Trophoblast cell (in vitro differentiated cells and primary cell): ENCODE results near the gene OLFM1.

ENCODE experiments used
- DNase-seq, 2 donors: peaks; one replicate each; pipeline ENCODE4 v3.0.0-alpha.2; 2016
- H2AFZ ChIP-seq: 2 replicates; pipeline ENCODE4 v1.6.1; 2013; ENCODE audit warnings: low read length, moderate library complexity, mild to moderate bottlenecking; ENCODE audit not compliant: insufficient read depth, poor library complexity
- H2AK5ac ChIP-seq: 2 replicates; pipeline ENCODE4 v1.6.1; 2013; ENCODE audit warnings: mild to moderate bottlenecking, low read length
- H2BK120ac ChIP-seq: 2 replicates; pipeline ENCODE4 v1.6.1; 2013; ENCODE audit warnings: low read length, mild to moderate bottlenecking, moderate library complexity; ENCODE audit not compliant: insufficient read depth, poor library complexity
- H2BK12ac ChIP-seq: 2 replicates; pipeline ENCODE4 v1.6.1; 2013; ENCODE audit warnings: mild to moderate bottlenecking, low read length, moderate library complexity
- H2BK5ac ChIP-seq: 2 replicates; pipeline ENCODE4 v1.6.1; 2013; ENCODE audit warnings: low read length, low read depth, moderate library complexity, mild to moderate bottlenecking; ENCODE audit not compliant: poor library complexity
- H3K14ac ChIP-seq: 2 replicates; pipeline ENCODE4 v1.6.1; 2013; ENCODE audit warnings: mild to moderate bottlenecking, low read length
- H3K18ac ChIP-seq: 2 replicates; pipeline ENCODE4 v1.6.1; 2013; ENCODE audit warnings: mild to moderate bottlenecking, low read length
- H3K23ac ChIP-seq: 2 replicates; pipeline ENCODE4 v1.6.1; 2013; ENCODE audit warnings: low read length
- H3K27ac ChIP-seq: 2 replicates; pipeline ENCODE4 v1.5.1; 2013; ENCODE audit warnings: low read depth, mild to moderate bottlenecking, inconsistent platforms, low read length, moderate library complexity
- H3K27me3 ChIP-seq: 2 replicates; pipeline ENCODE4 v1.6.1; 2013; ENCODE audit warnings: inconsistent platforms, mild to moderate bottlenecking, low read length, moderate library complexity; ENCODE audit not compliant: insufficient read depth
- H3K36me3 ChIP-seq, 2 experiments: 1 replicate in 1 of 2; 2 replicates in 1 of 2; pipeline ENCODE4 v1.6.1; 2013; ENCODE audit warnings: low read length in 2 of 2, mild to moderate bottlenecking in 2 of 2, moderate library complexity in 1 of 2; ENCODE audit not compliant: insufficient read depth in 2 of 2, control insufficient read depth in 1 of 2
- H3K4ac ChIP-seq: 2 replicates; pipeline ENCODE4 v1.6.1; 2013; ENCODE audit warnings: low read depth, mild to moderate bottlenecking, low read length, moderate library complexity
- H3K4me1 ChIP-seq, 2 experiments: 1 replicate in 1 of 2; 2 replicates in 1 of 2; pipeline ENCODE4 v1.6.1; 2013; ENCODE audit warnings: low read length in 2 of 2, mild to moderate bottlenecking in 2 of 2, moderate library complexity in 1 of 2; ENCODE audit not compliant: insufficient read depth in 2 of 2, control insufficient read depth in 1 of 2
- H3K4me2 ChIP-seq: 2 replicates; pipeline ENCODE4 v1.6.1; 2013; ENCODE audit warnings: inconsistent platforms, mild to moderate bottlenecking, low read length, moderate library complexity
- H3K4me3 ChIP-seq: 2 replicates; pipeline ENCODE4 v1.5.1; 2013; ENCODE audit warnings: mild to moderate bottlenecking, low read depth, low read length, inconsistent platforms
- H3K79me1 ChIP-seq: one replicate; pipeline ENCODE4 v1.6.1; 2013; ENCODE audit warnings: low read length
- H3K79me2 ChIP-seq: 2 replicates; pipeline ENCODE4 v1.6.1; 2013; ENCODE audit warnings: low read length, mild to moderate bottlenecking; ENCODE audit not compliant: control insufficient read depth, insufficient read depth, poor library complexity
- H3K9ac ChIP-seq: 2 replicates; pipeline ENCODE4 v1.6.1; 2013; ENCODE audit warnings: mild to moderate bottlenecking, low read length
- H3K9me3 ChIP-seq: 2 replicates; pipeline ENCODE4 v1.6.1; 2013; ENCODE audit warnings: low read depth, mild to moderate bottlenecking, control low read depth, inconsistent platforms, low read length; ENCODE audit not compliant: insufficient read depth
- H4K12ac ChIP-seq: 2 replicates; pipeline ENCODE4 v1.6.1; 2013; ENCODE audit warnings: low read depth, mild to moderate bottlenecking, low read length, moderate library complexity
- H4K8ac ChIP-seq: 2 replicates; pipeline ENCODE4 v1.6.1; 2013; ENCODE audit warnings: low read depth, mild to moderate bottlenecking, low read length, moderate library complexity
- H4K91ac ChIP-seq: one replicate; pipeline ENCODE4 v1.6.1; 2013; ENCODE audit warnings: low read depth, mild to moderate bottlenecking, low read length, moderate library complexity
- WGBS: extraction: QIAGEN DNeasy Blood & Tissue Kit; methylation state at CpG from one replicate; pipeline ENCODE4 v1.1.7; 2013; ENCODE audit warnings: missing lambda C conversion rate; ENCODE audit not compliant: insufficient read length, insufficient coverage; ENCODE audit errors: extremely low coverage; 5-methylcytosine and 5-hydroxymethylcytosine counted together

The OLFM1 gene

DNA sequence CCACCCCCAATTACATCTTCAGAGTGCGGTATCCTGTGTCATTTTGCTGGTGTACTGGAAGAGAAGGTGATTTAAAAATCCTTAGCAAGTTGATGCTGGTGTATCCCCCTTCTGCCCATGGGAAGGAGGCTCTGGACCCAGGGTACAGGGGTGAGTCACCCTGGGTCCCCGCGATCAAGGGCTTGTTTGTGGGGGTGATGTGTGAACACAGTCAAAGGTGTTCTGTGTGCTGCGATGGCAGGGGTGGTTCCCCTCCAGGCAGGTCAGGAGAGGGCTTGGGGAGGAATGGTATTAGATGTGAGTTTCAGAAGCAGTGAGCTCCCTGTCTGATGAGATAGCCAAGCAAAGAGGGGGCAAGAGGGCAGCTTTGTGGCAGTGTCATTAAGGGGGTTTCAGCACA, 28.9 kb downstream of the OLFM1 start:
- H4K91ac ChIP-seq, result no peak overlapping the region
- no peaks in the 10 kb centered on the region for H3K79me2 ChIP-seq
- H3K4ac ChIP-seq, result no peak overlapping the region
- H4K8ac ChIP-seq, result no peak overlapping the region
- no peaks in the 10 kb centered on the region for H3K27me3 ChIP-seq
- no peaks in the 10 kb centered on the region for H3K36me3 ChIP-seq
- H3K4me1 ChIP-seq, result peaks cover 0 to 3% of the 10 kb centered on the region in 2 experiments
- no peak overlapping the region for H3K27ac ChIP-seq
- no peak overlapping the region for H2AFZ ChIP-seq
- no peak for DNase-seq
- H2BK5ac ChIP-seq, result no peak overlapping the region
- H2BK120ac ChIP-seq, result no peak overlapping the region
- no peak overlapping the region for H3K9ac ChIP-seq
- H4K12ac ChIP-seq, result no peak overlapping the region
- no peaks in the 10 kb centered on the region for H3K79me1 ChIP-seq
- no CpG with 5 or more reads among the region's 4 CpGs for WGBS
- H3K4me3 ChIP-seq, result no peak overlapping the region
- H3K14ac ChIP-seq, result no peak overlapping the region
- H3K9me3 ChIP-seq, result peaks cover 21% of the 10 kb centered on the region
- no peak overlapping the region for H2BK12ac ChIP-seq
- no peak overlapping the region for H3K23ac ChIP-seq
- H3K18ac ChIP-seq, result no peak overlapping the region
- H3K4me2 ChIP-seq, result no peak overlapping the region
- no peak overlapping the region for H2AK5ac ChIP-seq

DNA sequence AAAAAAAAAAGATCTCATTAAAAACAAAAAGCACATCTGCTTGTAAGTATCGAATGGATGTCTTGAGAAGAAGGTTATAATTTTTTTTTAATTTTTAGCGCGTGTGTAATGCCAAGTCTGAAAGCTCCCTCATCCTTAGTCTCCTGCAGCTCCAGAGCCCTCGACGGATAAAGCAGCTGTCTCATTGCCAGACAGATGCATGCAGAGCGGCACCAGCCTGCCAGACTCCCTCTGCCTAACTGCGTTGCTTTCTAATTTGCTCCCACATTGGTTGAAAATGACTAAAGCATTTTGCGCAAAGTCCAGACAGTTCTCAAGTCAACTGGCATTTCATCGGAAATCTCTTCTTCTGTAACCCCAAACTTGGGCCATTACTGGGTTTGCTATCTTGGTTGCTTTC, 29.4 kb downstream of the OLFM1 start:
- WGBS, result no CpG with 5 or more reads among the region's 9 CpGs
- no peak overlapping the region for H3K4me2 ChIP-seq
- no peak overlapping the region for H3K9ac ChIP-seq
- H2BK5ac ChIP-seq, result no peak overlapping the region
- H3K79me2 ChIP-seq, result no peaks in the 10 kb centered on the region
- no peak overlapping the region for H4K12ac ChIP-seq
- no peaks in the 10 kb centered on the region for H3K36me3 ChIP-seq
- no peak overlapping the region for H2BK120ac ChIP-seq
- no peaks in the 10 kb centered on the region for H3K79me1 ChIP-seq
- no peak overlapping the region for H3K18ac ChIP-seq
- H3K23ac ChIP-seq, result no peak overlapping the region
- H2AFZ ChIP-seq, result no peak overlapping the region
- no peak overlapping the region for H4K91ac ChIP-seq
- no peak overlapping the region for H3K4ac ChIP-seq
- H3K27me3 ChIP-seq, result no peaks in the 10 kb centered on the region
- no peak overlapping the region for H2BK12ac ChIP-seq
- no peak for DNase-seq
- no peak overlapping the region for H3K14ac ChIP-seq
- no peak overlapping the region for H3K27ac ChIP-seq
- H3K4me1 ChIP-seq, result peaks cover 0 to 3% of the 10 kb centered on the region in 2 experiments
- H4K8ac ChIP-seq, result no peak overlapping the region
- peaks cover 21% of the 10 kb centered on the region for H3K9me3 ChIP-seq
- no peak overlapping the region for H3K4me3 ChIP-seq
- no peak overlapping the region for H2AK5ac ChIP-seq

DNA sequence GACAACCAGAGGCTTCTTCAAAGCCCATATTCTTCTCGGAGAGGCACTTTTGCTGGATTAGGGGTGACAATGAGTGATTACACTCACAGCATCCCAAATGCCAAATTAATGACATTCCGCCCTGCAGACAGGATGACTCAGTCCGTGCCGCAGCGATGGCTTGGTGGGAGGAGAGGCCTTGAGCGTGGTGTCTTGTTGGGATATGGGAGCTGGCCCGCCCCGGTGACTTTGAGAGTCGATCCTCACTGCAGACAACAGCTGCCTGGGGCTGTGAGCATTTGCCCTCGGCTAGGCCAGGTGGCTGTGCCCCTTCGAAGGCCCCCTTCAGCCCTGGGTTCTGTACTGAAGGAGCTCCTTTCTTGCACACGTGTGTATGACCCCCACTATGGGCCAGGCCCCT, 29.8 kb downstream of the OLFM1 start:
- Histone ChIP-seq H3K9me3 (peaks cover 21% of the 10 kb centered on the region), H3K4me1 (peaks cover 0 to 3% of the 10 kb centered on the region in 2 experiments), H4K91ac (no peak overlapping the region), H3K79me2 (no peaks in the 10 kb centered on the region), H2AK5ac (no peak overlapping the region), H2BK5ac (no peak overlapping the region), H3K4me3 (no peak overlapping the region), H3K18ac (no peak overlapping the region), H3K27ac (no peak overlapping the region), H2AFZ (no peak overlapping the region), H2BK120ac (no peak overlapping the region), H3K14ac (no peak overlapping the region), H3K9ac (no peak overlapping the region), H3K36me3 (no peaks in the 10 kb centered on the region), H4K8ac (no peak overlapping the region), H4K12ac (no peak overlapping the region), H3K23ac (no peak overlapping the region), H3K4me2 (no peak overlapping the region), H3K4ac (no peak overlapping the region), H3K79me1 (no peaks in the 10 kb centered on the region), H2BK12ac (no peak overlapping the region), H3K27me3 (no peaks in the 10 kb centered on the region)
- DNase-seq, result no peak
- no CpG with 5 or more reads among the region's 12 CpGs for WGBS

DNA sequence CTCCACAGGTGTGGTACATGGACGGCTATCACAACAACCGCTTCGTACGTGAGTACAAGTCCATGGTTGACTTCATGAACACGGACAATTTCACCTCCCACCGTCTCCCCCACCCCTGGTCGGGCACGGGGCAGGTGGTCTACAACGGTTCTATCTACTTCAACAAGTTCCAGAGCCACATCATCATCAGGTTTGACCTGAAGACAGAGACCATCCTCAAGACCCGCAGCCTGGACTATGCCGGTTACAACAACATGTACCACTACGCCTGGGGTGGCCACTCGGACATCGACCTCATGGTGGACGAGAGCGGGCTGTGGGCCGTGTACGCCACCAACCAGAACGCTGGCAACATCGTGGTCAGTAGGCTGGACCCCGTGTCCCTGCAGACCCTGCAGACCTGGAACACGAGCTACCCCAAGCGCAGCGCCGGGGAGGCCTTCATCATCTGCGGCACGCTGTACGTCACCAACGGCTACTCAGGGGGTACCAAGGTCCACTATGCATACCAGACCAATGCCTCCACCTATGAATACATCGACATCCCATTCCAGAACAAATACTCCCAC, 32.1 kb downstream of the OLFM1 start:
- H4K91ac ChIP-seq, result no peak overlapping the region
- H2BK5ac ChIP-seq, result no peak overlapping the region
- H3K18ac ChIP-seq, result no peak overlapping the region
- H3K9ac ChIP-seq, result no peak overlapping the region
- H3K4me3 ChIP-seq, result no peak overlapping the region
- H3K36me3 ChIP-seq, result no peaks in the 10 kb centered on the region
- H3K14ac ChIP-seq, result no peak overlapping the region
- H3K79me1 ChIP-seq, result no peaks in the 10 kb centered on the region
- no peak overlapping the region for H3K27ac ChIP-seq
- no peak overlapping the region for H2BK120ac ChIP-seq
- H2AK5ac ChIP-seq, result no peak overlapping the region
- H3K4me2 ChIP-seq, result no peak overlapping the region
- H4K12ac ChIP-seq, result no peak overlapping the region
- H3K23ac ChIP-seq, result no peak overlapping the region
- H3K9me3 ChIP-seq, result peaks cover 21% of the 10 kb centered on the region
- H2BK12ac ChIP-seq, result no peak overlapping the region
- H3K4ac ChIP-seq, result no peak overlapping the region
- H4K8ac ChIP-seq, result no peak overlapping the region
- H3K79me2 ChIP-seq, result no peaks in the 10 kb centered on the region
- WGBS, result no CpG with 5 or more reads among the region's 30 CpGs
- H3K4me1 ChIP-seq, result peaks cover 0 to 3% of the 10 kb centered on the region in 2 experiments
- no peak overlapping the region for H2AFZ ChIP-seq
- H3K27me3 ChIP-seq, result no peaks in the 10 kb centered on the region
- DNase-seq, result no peak
